ENCODE results near the gene SMPD3.

GRCh38 chr16:68408967-68409366, 39.3 kb downstream of the SMPD3 start:
- TF ChIP-seq CTCF (IDR thresholded peaks at IDR 0.05; ENCODE audit: low read depth, low read length), result no peak
- TF ChIP-seq EZH2phosphoT487 (IDR thresholded peaks at IDR 0.05; ENCODE audit: low read depth), result no peak
